OCI-LY7 (cell line): ENCODE measurements around the gene MPV17. TPM values are rescaled to one million over a fixed set of nuclear protein-coding genes. Genes with fewer than 3 reads are reported as not detected.

ENCODE experiments used
- BruUV-seq: library from RNA; stranded (reverse); fragments of 400-500 nt; replicated peaks from 2 replicates; lab custom pipeline; 2021; lab: Mats Ljungman, UMichigan
- CTCF ChIA-PET: fragments of 300-600 bp; sonication (Branson Sonifier 250); formaldehyde crosslinking; loops from one replicate; lab custom pipeline; 2022; ENCODE audit warnings: antibody characterized with exemption; ENCODE audit not compliant: unreplicated experiment; lab: Charles Lee
- POLR2A ChIA-PET: fragments of 300-600 bp; sonication (Branson Sonifier 250); formaldehyde crosslinking; loops from one replicate; lab custom pipeline; 2022; ENCODE audit warnings: antibody characterized with exemption; lab: Charles Lee
- DNase-seq: peaks from one replicate; pipeline ENCODE4 v3.0.0-alpha.2; 2015; ENCODE audit warnings: low spot score
- H2AFZ ChIP-seq: fragments of 200-600 bp; sonication (generic), shearing (Covaris generic); 2 replicates; pipeline ENCODE4 v1.6.1; 2014; ENCODE audit warnings: mild to moderate bottlenecking, antibody characterized with exemption, low read length, moderate library complexity
- H3K27ac ChIP-seq: fragments of 200-600 bp; sonication (generic); 2 replicates; pipeline ENCODE4 v1.5.1; 2014; ENCODE audit warnings: mixed run types, low read depth, mild to moderate bottlenecking, moderate library complexity, low read length, inconsistent platforms; ENCODE audit not compliant: poor library complexity, severe bottlenecking
- H3K36me3 ChIP-seq: fragments of 200-600 bp; sonication (generic); 2 replicates; pipeline ENCODE4 v1.6.1; 2014; ENCODE audit warnings: mild to moderate bottlenecking, antibody characterized with exemption, low read length, moderate library complexity, mixed read lengths; ENCODE audit not compliant: insufficient read depth
- H3K4me1 ChIP-seq: fragments of 200-600 bp; sonication (generic); 2 replicates; pipeline ENCODE4 v1.5.1; 2014; ENCODE audit warnings: mild to moderate bottlenecking, low read length; ENCODE audit not compliant: insufficient read depth, poor library complexity, severe bottlenecking
- H3K4me2 ChIP-seq: fragments of 200-600 bp; sonication (generic); 2 replicates; pipeline ENCODE4 v1.6.1; 2014; ENCODE audit warnings: mild to moderate bottlenecking, low read length
- H3K4me3 ChIP-seq: fragments of 200-600 bp; sonication (generic); 2 replicates; pipeline ENCODE4 v1.5.1; 2014; ENCODE audit warnings: mild to moderate bottlenecking, low read depth, low read length; ENCODE audit not compliant: poor library complexity, severe bottlenecking
- H3K79me2 ChIP-seq: fragments of 200-600 bp; sonication (generic); 2 replicates; pipeline ENCODE4 v1.6.1; 2016; ENCODE audit warnings: low read depth, mild to moderate bottlenecking, low read length, moderate library complexity, mixed read lengths; ENCODE audit not compliant: insufficient read depth
- H3K9me2 ChIP-seq: fragments of 200-600 bp; sonication (generic); 2 replicates; pipeline ENCODE4 v1.6.1; 2016; ENCODE audit warnings: mild to moderate bottlenecking, low read length, mixed read lengths; ENCODE audit not compliant: insufficient read depth
- H3K9me3 ChIP-seq: fragments of 200-600 bp; sonication (generic); 2 replicates; pipeline ENCODE4 v1.6.1; 2014; ENCODE audit warnings: mild to moderate bottlenecking, mixed run types, low read length, mixed read lengths
- H4K20me1 ChIP-seq: fragments of 200-600 bp; sonication (generic); 2 replicates; pipeline ENCODE4 v1.6.1; 2014; ENCODE audit warnings: mild to moderate bottlenecking, antibody characterized with exemption, low read length, moderate library complexity, mixed read lengths; ENCODE audit not compliant: insufficient read depth
- CTCF ChIP-seq: fragments of 200-600 bp; sonication (generic); conservative IDR thresholded peaks from 2 replicates; pipeline ENCODE4 v1.5.1; 2014; ENCODE audit warnings: mild to moderate bottlenecking, antibody characterized with exemption, low read length, moderate library complexity, mixed read lengths
- EZH2phosphoT487 ChIP-seq: fragments of 200-600 bp; sonication (generic); IDR thresholded peaks from 2 replicates; pipeline ENCODE4 v1.6.1; 2018; ENCODE audit warnings: low read depth, borderline replicate concordance, mild to moderate bottlenecking, mixed run types, antibody characterized with exemption, low read length, moderate library complexity, mixed read lengths
- intact Hi-C: fragments of 100-400 bp; cut with micrococcal nuclease; formaldehyde crosslinking; loops from one replicate; pipeline ENCODE4 v1.10.0; 2022; ENCODE audit not compliant: unreplicated experiment
- total RNA-seq, 2 experiments: library from RNA; depleted of rRNA in 1 of 2; stranded (reverse); fragments of >200 nt in 1 of 2; shearing (Covaris generic) in 1 of 2; gene quantifications; 2 replicates each; pipeline ENCODE4 v1.2.3, GENCODE V29; 2014 to 2022

The MPV17 gene
- total RNA-seq, 2 experiments from 2014 or later, result 63.9 to 109 TPM

DNA sequence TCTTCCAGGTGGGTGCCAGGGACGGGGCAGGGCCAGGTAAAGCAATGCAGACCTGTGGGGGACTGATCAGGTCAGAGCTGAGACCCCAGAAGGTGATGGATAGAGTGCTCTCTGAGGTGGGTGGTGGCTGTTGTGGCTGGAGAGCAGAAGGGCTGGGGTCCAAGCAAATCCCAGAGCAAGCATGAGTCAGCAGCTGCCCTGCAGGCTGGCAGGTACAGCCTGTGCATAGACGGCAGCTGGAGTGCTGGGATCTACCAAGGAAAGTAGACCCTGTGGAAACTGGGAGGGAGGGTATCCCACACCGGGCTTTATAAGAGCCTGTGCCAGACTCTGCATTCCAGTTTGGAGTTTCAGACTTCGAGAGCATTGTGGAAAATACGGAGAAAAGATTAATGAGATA, 40.0 kb downstream of the MPV17 start:
- H4K20me1 ChIP-seq, result no peaks in the 10 kb centered on the region
- intact Hi-C loops, result no loop called here
- TF ChIP-seq CTCF, result no peak
- TF ChIP-seq EZH2phosphoT487, result no peak
- H3K9me2 ChIP-seq, result no peaks in the 10 kb centered on the region
- H3K4me1 ChIP-seq, result peaks cover 49% of the 10 kb centered on the region
- no peak overlapping the region for H3K4me2 ChIP-seq
- ChIA-PET CTCF (interaction anchor here (1.2 kb wide), 1 partner anchor 31 kb away, joined by 3 read pairs; no protein-coding TSS in a partner anchor), POLR2A (interaction anchor here (0.6 to 1.1 kb wide), 6 partner anchors 8 to 98 kb away, joined by 3 to 4 read pairs (median 3); no protein-coding TSS in a partner anchor)
- no peak for DNase-seq
- H3K4me3 ChIP-seq, result no peak overlapping the region
- H3K79me2 ChIP-seq, result no peaks in the 10 kb centered on the region
- H3K27ac ChIP-seq, result no peak overlapping the region
- no peaks in the 10 kb centered on the region for H3K9me3 ChIP-seq
- no TSS peak for BruUV-seq
- H2AFZ ChIP-seq, result no peak overlapping the region
- no peaks in the 10 kb centered on the region for H3K36me3 ChIP-seq

- no TSS peak for BruUV-seq
- no peaks in the 10 kb centered on the region for H3K79me2 ChIP-seq
- no peak for DNase-seq
- no peak within 1 kb of the TSS for H3K4me3 ChIP-seq
- H3K9me3 ChIP-seq, result no peaks in the 10 kb centered on the region
- no peaks in the 10 kb centered on the region for H3K9me2 ChIP-seq
- TF ChIP-seq EZH2phosphoT487 (no peak), CTCF (no peak)
- CTCF ChIA-PET, result interaction anchor here (0.8 to 3.4 kb wide), 5 partner anchors 8 to 201 kb away, joined by 3 to 25 read pairs (median 3); no protein-coding TSS in a partner anchor
- POLR2A ChIA-PET, result interaction anchor here (0.6 to 1.5 kb wide), 6 partner anchors 8 to 103 kb away, joined by 3 to 8 read pairs (median 4); no protein-coding TSS in a partner anchor
- no peaks in the 10 kb centered on the region for H3K36me3 ChIP-seq
- H3K4me1 ChIP-seq, result peaks cover 40% of the 10 kb centered on the region
- H4K20me1 ChIP-seq, result no peaks in the 10 kb centered on the region
- no peak within 1 kb of the TSS for H3K27ac ChIP-seq
- intact Hi-C loops, result loop anchor here (1.0 kb wide), 1 partner anchor 184 kb away; no protein-coding TSS in a partner anchor
- H2AFZ ChIP-seq, result no peak within 1 kb of the TSS
- H3K4me2 ChIP-seq, result no peak within 1 kb of the TSS
Observed at GRCh38 chr2:27281855-27282559, 40.9 kb downstream of the MPV17 start, which contains the start of gene TRIM54. TSS of gene TRIM54 (plus strand) at chr2:27282429. CDS start at chr2:27282732, 303 bp downstream.
